DND-41 (cell line): ENCODE measurements around the gene XXYLT1.
A peak's percentile ranks its signal among the peaks of the same experiment; 100 is the strongest.

ENCODE experiments used
- ATAC-seq: fragments of 200-7000 bp; cut with Tn5 transposase; 3 replicates; pipeline ENCODE4 v1.9.1; 2021; ENCODE audit warnings: low read depth; ENCODE audit not compliant: insufficient read depth
- DNase-seq: peaks from one replicate; pipeline ENCODE4 v3.0.0-alpha.2; 2020
- H2AFZ ChIP-seq: 2 replicates; pipeline ENCODE4 v1.6.0; 2012; ENCODE audit warnings: low read depth, low read length
- H3K27ac ChIP-seq: 2 replicates; pipeline ENCODE4 v1.5.1; 2012; ENCODE audit warnings: low read length, inconsistent platforms
- H3K27me3 ChIP-seq: fragments of 200-600 bp; sonication (generic); 2 replicates; pipeline ENCODE4 v1.6.0; 2012; ENCODE audit warnings: low read length, mild to moderate bottlenecking, inconsistent platforms; ENCODE audit not compliant: insufficient read depth, poor library complexity
- H3K36me3 ChIP-seq: 2 replicates; pipeline ENCODE4 v1.5.1; 2012; ENCODE audit warnings: low read length, inconsistent platforms; ENCODE audit not compliant: insufficient read depth
- H3K4me1 ChIP-seq: 2 replicates; pipeline ENCODE4 v1.5.1; 2012; ENCODE audit warnings: mild to moderate bottlenecking, low read length; ENCODE audit not compliant: insufficient read depth
- H3K4me2 ChIP-seq: 2 replicates; pipeline ENCODE4 v1.6.0; 2012; ENCODE audit warnings: mild to moderate bottlenecking, moderate library complexity, low read length, inconsistent platforms; ENCODE audit not compliant: insufficient read depth
- H3K4me3 ChIP-seq, 2 experiments: fragments of 200-600 bp in 1 of 2; shearing (Covaris generic) in 1 of 2; 2 replicates each; pipeline ENCODE4 v1.5.1; 2012 to 2016; ENCODE audit warnings: inconsistent platforms in 2 of 2, low read length in 2 of 2, mild to moderate bottlenecking in 2 of 2, low read depth in 1 of 2, moderate library complexity in 1 of 2
- H3K79me2 ChIP-seq: 2 replicates; pipeline ENCODE4 v1.6.0; 2012; ENCODE audit warnings: low read length, inconsistent platforms; ENCODE audit not compliant: insufficient read depth
- H3K9ac ChIP-seq: 2 replicates; pipeline ENCODE4 v1.6.0; 2012; ENCODE audit warnings: low read depth, mild to moderate bottlenecking, inconsistent platforms, low read length, moderate library complexity
- H3K9me3 ChIP-seq: 2 replicates; pipeline ENCODE4 v1.5.1; 2012; ENCODE audit warnings: low read length, moderate library complexity, mild to moderate bottlenecking, inconsistent platforms; ENCODE audit not compliant: insufficient read depth, severe bottlenecking
- H4K20me1 ChIP-seq: 2 replicates; pipeline ENCODE4 v1.6.0; 2012; ENCODE audit warnings: low read length; ENCODE audit not compliant: insufficient read depth
- CTCF ChIP-seq: IDR thresholded peaks from 2 replicates; pipeline ENCODE4 v1.5.1; 2012; ENCODE audit warnings: borderline replicate concordance, low read length, moderate library complexity, mild to moderate bottlenecking; ENCODE audit not compliant: poor library complexity, severe bottlenecking; ENCODE audit errors: extremely low read depth
- EZH2 ChIP-seq: IDR thresholded peaks from 3 replicates; pipeline ENCODE4 v1.6.1; 2012; ENCODE audit warnings: borderline replicate concordance, low read depth, mild to moderate bottlenecking, moderate library complexity, low read length, inconsistent platforms; ENCODE audit not compliant: severe bottlenecking

Gene XXYLT1

GRCh38 chr3:195207056-195207455 is 63.9 kb downstream of the XXYLT1 start:
- no peak overlapping the region for H3K4me3 ChIP-seq
- peaks cover 13% of the 10 kb centered on the region; the same call in 1 of the 2 replicates for H3K79me2 ChIP-seq
- no peaks in the 10 kb centered on the region for H3K4me1 ChIP-seq
- no peaks in the 10 kb centered on the region for H3K9me3 ChIP-seq
- H3K36me3 ChIP-seq, result no peaks in the 10 kb centered on the region
- H4K20me1 ChIP-seq, result peaks cover 59% of the 10 kb centered on the region; the same call in 1 of the 2 replicates
- no peak overlapping the region for H2AFZ ChIP-seq
- DNase-seq, result no peak
- no peak overlapping the region for H3K9ac ChIP-seq
- no peak for ATAC-seq
- H3K27me3 ChIP-seq, result no peaks in the 10 kb centered on the region
- TF ChIP-seq EZH2, result no peak
- no peak for TF ChIP-seq CTCF
- no peak overlapping the region for H3K4me2 ChIP-seq
- no peak overlapping the region for H3K27ac ChIP-seq

GRCh38 chr3:195204360-195205163 is 66.4 kb downstream of the XXYLT1 start:
- H3K79me2 ChIP-seq, result peaks cover 13% of the 10 kb centered on the region; the same call in 1 of the 2 replicates
- no peak overlapping the region for H3K9ac ChIP-seq
- H3K36me3 ChIP-seq, result no peaks in the 10 kb centered on the region
- H4K20me1 ChIP-seq, result peaks cover 40% of the 10 kb centered on the region; the same call in 1 of the 2 replicates
- H3K4me1 ChIP-seq, result no peaks in the 10 kb centered on the region
- DNase-seq (no peak), ATAC-seq (0 out of 3 replicates have a peak, but pooled peaks have one; percentile 17)
- no peak overlapping the region for H3K4me2 ChIP-seq
- H3K9me3 ChIP-seq, result no peaks in the 10 kb centered on the region
- no peak overlapping the region for H3K27ac ChIP-seq
- no peak overlapping the region for H3K4me3 ChIP-seq
- no peaks in the 10 kb centered on the region for H3K27me3 ChIP-seq
- H2AFZ ChIP-seq, result no peak overlapping the region
- TF ChIP-seq EZH2 (no peak), CTCF (no peak)

- Histone ChIP-seq H3K27ac (no peak overlapping the region), H3K4me2 (no peak overlapping the region), H4K20me1 (peaks cover 31% of the 10 kb centered on the region; the same call in 1 of the 2 replicates), H3K79me2 (peaks cover 10% of the 10 kb centered on the region; the same call in 1 of the 2 replicates), H2AFZ (no peak overlapping the region), H3K4me1 (no peaks in the 10 kb centered on the region), H3K36me3 (no peaks in the 10 kb centered on the region), H3K27me3 (no peaks in the 10 kb centered on the region), H3K4me3 (no peak overlapping the region), H3K9ac (no peak overlapping the region), H3K9me3 (no peaks in the 10 kb centered on the region)
- ATAC-seq, result no peak
- TF ChIP-seq EZH2 (no peak), CTCF (no peak)
- DNase-seq, result no peak
Measured at GRCh38 chr3:195203606-195204005, 67.4 kb downstream of the XXYLT1 start.
